ENCODE measurements around the gene CORO1C. TPM values are rescaled to one million over a fixed set of nuclear protein-coding genes. Genes with fewer than 3 reads are reported as not detected.

The CORO1C gene
- total RNA-seq, 1 donor from 2014 or later, result 68.3 TPM

DNA sequence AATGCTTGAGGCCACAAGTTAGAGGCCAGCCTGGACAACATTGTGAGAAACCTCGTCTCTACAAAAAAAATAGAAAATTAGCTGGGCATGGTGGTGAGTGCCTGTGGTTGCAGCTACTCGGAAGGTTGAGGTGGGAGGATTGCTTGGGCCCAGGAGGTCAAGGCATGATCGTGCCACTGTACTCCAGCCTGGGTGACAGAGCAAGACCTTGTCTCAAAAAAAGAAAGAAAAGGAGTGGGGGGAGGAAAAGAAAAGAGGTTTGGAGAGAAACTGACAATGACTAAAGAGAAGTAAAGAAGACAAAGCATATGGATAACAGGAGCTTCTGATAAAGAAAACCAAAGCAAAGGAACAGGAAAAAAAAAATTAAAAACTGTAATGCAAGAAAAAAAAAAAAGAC lies 60.2 kb downstream of the CORO1C start:
- ATAC-seq (ENCODE audit: low read depth), result no peak
- H3K4me1 Mint-ChIP-seq, result peaks cover 21% of the 10 kb centered on the region
- intact Hi-C loops (cut with micrococcal nuclease), result no loop called here
- ChIA-PET POLR2A (interaction anchor here (1.1 kb wide), 1 partner anchor 57 kb away, joined by 3 read pairs; no protein-coding TSS in a partner anchor), CTCF (interaction anchor here (1.4 kb wide), 1 partner anchor 280 kb away, joined by 3 read pairs; no protein-coding TSS in a partner anchor)
- TF ChIP-seq, protein P1, sequence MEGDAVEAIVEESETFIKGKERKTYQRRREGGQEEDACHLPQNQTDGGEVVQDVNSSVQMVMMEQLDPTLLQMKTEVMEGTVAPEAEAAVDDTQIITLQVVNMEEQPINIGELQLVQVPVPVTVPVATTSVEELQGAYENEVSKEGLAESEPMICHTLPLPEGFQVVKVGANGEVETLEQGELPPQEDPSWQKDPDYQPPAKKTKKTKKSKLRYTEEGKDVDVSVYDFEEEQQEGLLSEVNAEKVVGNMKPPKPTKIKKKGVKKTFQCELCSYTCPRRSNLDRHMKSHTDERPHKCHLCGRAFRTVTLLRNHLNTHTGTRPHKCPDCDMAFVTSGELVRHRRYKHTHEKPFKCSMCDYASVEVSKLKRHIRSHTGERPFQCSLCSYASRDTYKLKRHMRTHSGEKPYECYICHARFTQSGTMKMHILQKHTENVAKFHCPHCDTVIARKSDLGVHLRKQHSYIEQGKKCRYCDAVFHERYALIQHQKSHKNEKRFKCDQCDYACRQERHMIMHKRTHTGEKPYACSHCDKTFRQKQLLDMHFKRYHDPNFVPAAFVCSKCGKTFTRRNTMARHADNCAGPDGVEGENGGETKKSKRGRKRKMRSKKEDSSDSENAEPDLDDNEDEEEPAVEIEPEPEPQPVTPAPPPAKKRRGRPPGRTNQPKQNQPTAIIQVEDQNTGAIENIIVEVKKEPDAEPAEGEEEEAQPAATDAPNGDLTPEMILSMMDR (IDR thresholded peaks at IDR 0.05), result no peak
- peaks cover 40% of the 10 kb centered on the region for H3K36me3 Mint-ChIP-seq (ENCODE audit: low read depth)
- H3K27ac Mint-ChIP-seq, result no peak overlapping the region
- H3K4me3 Mint-ChIP-seq, result no peak overlapping the region
- no peak for DNase-seq
- H3K27me3 Mint-ChIP-seq, result no peaks in the 10 kb centered on the region
- H3K9me3 Mint-ChIP-seq, result no peaks in the 10 kb centered on the region

DNA sequence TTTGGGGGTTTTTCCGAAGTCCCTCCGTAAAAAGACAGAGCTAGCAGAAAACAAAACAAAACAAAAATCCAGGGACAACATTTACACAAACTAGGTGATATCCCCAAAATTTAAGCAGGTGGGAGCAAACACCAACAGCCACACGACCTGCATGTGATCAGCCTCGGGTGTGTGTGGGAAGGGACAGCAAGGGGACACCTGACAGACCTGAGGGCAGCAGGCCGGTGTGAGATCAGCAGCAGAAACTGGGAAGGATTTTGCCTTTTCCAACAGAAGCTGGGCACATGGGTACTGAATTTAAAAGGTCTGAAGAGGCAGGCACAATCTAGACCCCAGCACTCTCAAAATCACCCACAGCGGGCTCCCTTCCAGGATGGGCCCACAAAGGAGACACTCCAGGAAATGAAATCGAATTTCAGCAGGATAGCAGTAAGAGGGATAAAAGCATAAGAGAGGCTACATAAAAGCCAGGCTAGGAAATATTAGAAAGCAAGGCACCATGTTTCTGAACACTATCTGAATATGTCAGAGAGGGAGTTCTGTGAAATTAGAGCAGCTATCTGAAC lies 61.2 kb downstream of the CORO1C start:
- POLR2A ChIA-PET, result interaction anchor here (1.1 kb wide), 1 partner anchor 58 kb away, joined by 3 read pairs; no protein-coding TSS in a partner anchor

DNA sequence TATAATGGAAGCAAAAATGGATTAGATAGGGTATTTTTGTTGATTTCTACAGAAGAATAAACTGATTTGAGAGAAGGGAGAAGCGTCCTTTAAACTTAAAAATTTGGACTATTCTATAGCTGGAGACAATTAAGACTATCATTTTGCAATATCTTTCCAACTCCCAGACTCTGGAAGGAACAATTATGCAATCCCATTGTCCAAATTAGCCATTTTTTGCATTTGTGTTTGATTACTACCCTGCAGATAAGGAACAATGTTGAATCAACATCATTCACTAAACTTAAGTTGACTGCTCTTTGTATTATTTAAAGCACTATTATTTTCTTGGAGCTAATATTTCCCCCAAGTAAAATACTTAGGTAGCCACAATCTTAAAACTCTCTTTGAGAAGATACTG lies 62.8 kb downstream of the CORO1C start:
- peaks cover 46% of the 10 kb centered on the region for H3K4me1 Mint-ChIP-seq
- ATAC-seq (ENCODE audit: low read depth) (no peak), DNase-seq (no peak)
- no peaks in the 10 kb centered on the region for H3K9me3 Mint-ChIP-seq
- ChIA-PET POLR2A (interaction anchor here (0.6 kb wide), 1 partner anchor 24 kb away, joined by 10 read pairs; no protein-coding TSS in a partner anchor), CTCF (interaction anchor here (12.0 kb wide), 1 partner anchor 133 kb away, joined by 208 read pairs; no protein-coding TSS in a partner anchor)
- no peak overlapping the region for H3K27ac Mint-ChIP-seq
- no peaks in the 10 kb centered on the region for H3K27me3 Mint-ChIP-seq
- TF ChIP-seq, protein P1 (IDR thresholded peaks at IDR 0.05), result no peak
- peaks cover 17% of the 10 kb centered on the region for H3K36me3 Mint-ChIP-seq (ENCODE audit: low read depth)
- no peak overlapping the region for H3K4me3 Mint-ChIP-seq
- intact Hi-C loops (cut with micrococcal nuclease), result loop anchor here (5.0 kb wide), 1 partner anchor 44 kb away; no protein-coding TSS in a partner anchor

More for the DNA sequence above, 61.2 kb downstream of the CORO1C start:
- Mint-ChIP-seq H3K27ac (no peak overlapping the region), H3K27me3 (no peaks in the 10 kb centered on the region), H3K4me1 (peaks cover 31% of the 10 kb centered on the region), H3K36me3 (ENCODE audit: low read depth) (peaks cover 30% of the 10 kb centered on the region), H3K4me3 (no peak overlapping the region), H3K9me3 (no peaks in the 10 kb centered on the region)
- intact Hi-C loops (cut with micrococcal nuclease), result no loop called here
- CTCF ChIA-PET, result interaction anchor here (0.8 to 12.0 kb wide), 2 partner anchors 132 to 205 kb away, joined by 3 to 208 read pairs; no protein-coding TSS in a partner anchor
- TF ChIP-seq, protein P1 (IDR thresholded peaks at IDR 0.05), result no peak
- DNase-seq (no peak), ATAC-seq (ENCODE audit: low read depth) (no peak)

DNA sequence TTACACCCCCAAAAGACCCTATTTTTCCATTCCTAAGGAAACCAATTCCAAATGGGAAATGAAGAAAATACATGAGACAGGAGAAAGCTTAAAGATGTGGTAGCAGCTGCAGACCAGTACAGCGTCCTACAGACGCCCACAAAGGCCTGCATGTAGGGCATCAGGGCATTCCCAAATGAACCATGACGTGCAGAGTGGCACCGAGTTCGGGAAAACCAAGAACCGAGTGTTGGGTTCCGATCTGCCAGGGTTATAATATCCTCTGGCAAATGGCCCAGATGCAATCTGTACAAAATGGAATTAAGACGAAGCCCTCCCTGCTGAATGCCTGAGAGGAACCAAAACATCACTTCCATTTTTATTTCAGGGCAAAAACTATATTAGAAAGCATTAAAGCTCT lies 63.3 kb downstream of the CORO1C start:
- intact Hi-C loops (cut with micrococcal nuclease), result loop anchor here (5.0 kb wide), 1 partner anchor 44 kb away; no protein-coding TSS in a partner anchor
- Mint-ChIP-seq H3K27ac (no peak overlapping the region), H3K36me3 (ENCODE audit: low read depth) (peaks cover 13% of the 10 kb centered on the region), H3K4me1 (peaks cover 51% of the 10 kb centered on the region), H3K27me3 (no peaks in the 10 kb centered on the region), H3K9me3 (peaks cover 2% of the 10 kb centered on the region), H3K4me3 (no peak overlapping the region)
- CTCF ChIA-PET, result interaction anchor here (12.0 kb wide), 1 partner anchor 134 kb away, joined by 208 read pairs; no protein-coding TSS in a partner anchor
- DNase-seq, result no peak
- POLR2A ChIA-PET, result no interaction called here
- TF ChIP-seq, protein P1 (IDR thresholded peaks at IDR 0.05), result no peak
- no peak for ATAC-seq (ENCODE audit: low read depth)

DNA sequence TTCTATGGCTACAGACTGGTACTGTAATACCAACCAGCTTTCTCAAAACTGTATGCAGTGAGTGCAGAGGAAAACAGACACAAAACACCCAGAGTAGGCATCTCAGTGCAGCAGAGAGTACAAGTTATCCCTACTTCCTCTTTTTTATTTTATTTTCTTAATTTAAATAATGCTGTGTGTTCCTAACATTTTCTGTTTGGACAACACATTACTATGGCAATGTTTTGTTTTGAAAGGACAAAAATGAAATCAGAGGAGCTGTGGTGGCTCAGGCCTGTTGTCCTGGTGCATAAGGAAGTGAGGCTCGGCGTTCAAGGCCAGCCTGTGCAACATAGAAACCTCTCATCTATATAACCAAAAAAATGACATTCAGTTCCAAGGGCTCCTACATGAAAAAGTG lies 64.0 kb downstream of the CORO1C start:
- POLR2A ChIA-PET, result interaction anchor here (0.9 kb wide), 1 partner anchor 20 kb away, joined by 4 read pairs; no protein-coding TSS in a partner anchor
- Mint-ChIP-seq H3K9me3 (peaks cover 2% of the 10 kb centered on the region), H3K36me3 (ENCODE audit: low read depth) (peaks cover 7% of the 10 kb centered on the region), H3K4me1 (peaks cover 56% of the 10 kb centered on the region), H3K27ac (peak overlapping the region; percentile 26), H3K27me3 (no peaks in the 10 kb centered on the region), H3K4me3 (no peak overlapping the region)
- peak; percentile 26 for ATAC-seq (ENCODE audit: low read depth)
- DNase-seq, result no peak
- CTCF ChIA-PET, result interaction anchor here (1.1 to 12.0 kb wide), 4 partner anchors 18 to 283 kb away, joined by 3 to 208 read pairs (median 5); no protein-coding TSS in a partner anchor
- intact Hi-C loops (cut with micrococcal nuclease), result loop anchor here (1.0 to 5.0 kb wide), 2 partner anchors 24 to 45 kb away; no protein-coding TSS in a partner anchor
- TF ChIP-seq, protein P1 (IDR thresholded peaks at IDR 0.05), result no peak
